ENCODE measurements around the gene ACTL10. TPM values are rescaled to one million over a fixed set of nuclear protein-coding genes. Genes with fewer than 3 reads are reported as not detected.

Gene ACTL10
- total RNA-seq, 1 experiment from 2014 or later: 0.46 TPM

DNA sequence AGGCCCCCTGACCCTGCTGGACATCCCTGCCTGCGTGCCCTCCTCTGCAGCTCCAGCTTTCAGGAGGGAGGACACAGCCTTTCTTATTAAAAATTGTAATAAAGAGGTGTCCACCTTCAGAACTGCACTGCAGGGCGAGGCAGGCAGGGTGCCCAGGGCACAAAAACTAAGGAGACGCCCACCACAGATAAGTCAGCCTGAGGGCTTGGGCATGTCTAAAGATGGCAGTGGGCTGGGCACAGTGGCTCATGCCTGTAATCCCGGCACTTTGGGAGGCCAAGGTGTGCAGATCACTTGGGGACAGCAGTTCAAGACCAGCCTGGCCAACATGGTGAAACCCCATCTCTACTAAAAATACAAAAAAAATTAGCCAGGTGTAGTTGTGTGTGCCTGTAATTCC lies 11.6 kb upstream of the ACTL10 start:
- Histone ChIP-seq H3K9me3 (ENCODE audit: control insufficient read depth, low read depth, low read length) (no peaks in the 10 kb centered on the region), H2BK120ac (ENCODE audit: low read depth, low read length, poor library complexity, severe bottlenecking) (no peak overlapping the region), H3K27me3 (ENCODE audit: insufficient read depth, low read length) (no peaks in the 10 kb centered on the region), H2AFZ (ENCODE audit: low read length) (no peak overlapping the region), H3K9ac (ENCODE audit: extremely low read depth, insufficient read length, low read length) (no peak overlapping the region), H3K23ac (ENCODE audit: insufficient read length, low read depth, low read length) (no peak overlapping the region), H3K4ac (ENCODE audit: low read depth, low read length) (no peak overlapping the region), H3K4me2 (ENCODE audit: insufficient read depth, insufficient read length, low read length) (no peak overlapping the region), H3K79me1 (ENCODE audit: insufficient read depth, low read depth, low read length, poor library complexity, severe bottlenecking) (no peaks in the 10 kb centered on the region), H4K5ac (ENCODE audit: insufficient read length, low read depth, low read length) (no peak overlapping the region), H2BK5ac (ENCODE audit: insufficient read length, low read length) (no peak overlapping the region), H3K56ac (ENCODE audit: insufficient read length, low read depth, low read length) (no peak overlapping the region), H3K27ac (ENCODE audit: insufficient read length, low read depth, low read length) (no peak overlapping the region), H4K8ac (replicated peaks; ENCODE audit: insufficient read length, low read depth, low read length) (no peak overlapping the region), H3K4me1 (ENCODE audit: insufficient read depth, low read length) (no peaks in the 10 kb centered on the region), H3K14ac (ENCODE audit: insufficient read depth, low read length) (no peak overlapping the region), H3K18ac (ENCODE audit: insufficient read length, low read depth, low read length) (no peak overlapping the region), H2BK15ac (ENCODE audit: low read depth, low read length) (no peak overlapping the region), H2BK20ac (ENCODE audit: low read depth, low read length, poor library complexity, severe bottlenecking) (no peak overlapping the region), H2AK5ac (ENCODE audit: insufficient read length, low read length) (no peak overlapping the region), H4K20me1 (ENCODE audit: control insufficient read depth, insufficient read depth, insufficient read length) (no peaks in the 10 kb centered on the region), H2BK12ac (ENCODE audit: insufficient read length, low read depth, low read length) (no peak overlapping the region), H4K91ac (ENCODE audit: insufficient read length, low read depth, low read length) (no peak overlapping the region), H3K79me2 (ENCODE audit: insufficient read depth, low read length) (no peaks in the 10 kb centered on the region), H3K23me2 (ENCODE audit: insufficient read length, low read depth, low read length, poor library complexity, severe bottlenecking) (no peaks in the 10 kb centered on the region), H3T11ph (ENCODE audit: low read length) (no peak overlapping the region)
- no peak for TF ChIP-seq CTCF (conservative IDR thresholded peaks at IDR 0.05)
- H3K27me3 Mint-ChIP-seq (ENCODE audit: low read depth): no peaks in the 10 kb centered on the region
- no CpG with 5 or more reads among the region's 4 CpGs for WGBS (ENCODE audit: extremely low coverage, insufficient read length, low lambda C conversion rate)
- no peak overlapping the region; a peak in 1 of 7 replicates for H3K27ac Mint-ChIP-seq
- DNase-seq: no peak
- H3K4me1 Mint-ChIP-seq: peaks cover 23 to 25% of the 10 kb centered on the region in 2 experiments
- peaks cover 0 to 35% (median 4%) of the 10 kb centered on the region in 3 experiments; a peak in 5 of 7 replicates for H3K36me3 Mint-ChIP-seq (ENCODE audit: insufficient read depth in 1 of 3, low read depth in 3 of 3)
- no peak overlapping the region for H3K4me3 Mint-ChIP-seq
- no peaks in the 10 kb centered on the region; a peak in 1 of 5 replicates for H3K9me3 Mint-ChIP-seq

Measured in H9 (cell line).